ENCODE data around the gene IFNAR1. TPM values are rescaled to one million over a fixed set of nuclear protein-coding genes. Genes with fewer than 3 reads are reported as not detected.
A peak's percentile ranks its signal among the peaks of the same experiment; 100 is the strongest.

IFNAR1 gene
- total and polyA plus RNA-seq, 9 of the 15 experiments (the other 6 are each of a cell fraction or from before 2014, with no cell fraction given): 8.6 to 31.8 (median 14.8) TPM

DNA sequence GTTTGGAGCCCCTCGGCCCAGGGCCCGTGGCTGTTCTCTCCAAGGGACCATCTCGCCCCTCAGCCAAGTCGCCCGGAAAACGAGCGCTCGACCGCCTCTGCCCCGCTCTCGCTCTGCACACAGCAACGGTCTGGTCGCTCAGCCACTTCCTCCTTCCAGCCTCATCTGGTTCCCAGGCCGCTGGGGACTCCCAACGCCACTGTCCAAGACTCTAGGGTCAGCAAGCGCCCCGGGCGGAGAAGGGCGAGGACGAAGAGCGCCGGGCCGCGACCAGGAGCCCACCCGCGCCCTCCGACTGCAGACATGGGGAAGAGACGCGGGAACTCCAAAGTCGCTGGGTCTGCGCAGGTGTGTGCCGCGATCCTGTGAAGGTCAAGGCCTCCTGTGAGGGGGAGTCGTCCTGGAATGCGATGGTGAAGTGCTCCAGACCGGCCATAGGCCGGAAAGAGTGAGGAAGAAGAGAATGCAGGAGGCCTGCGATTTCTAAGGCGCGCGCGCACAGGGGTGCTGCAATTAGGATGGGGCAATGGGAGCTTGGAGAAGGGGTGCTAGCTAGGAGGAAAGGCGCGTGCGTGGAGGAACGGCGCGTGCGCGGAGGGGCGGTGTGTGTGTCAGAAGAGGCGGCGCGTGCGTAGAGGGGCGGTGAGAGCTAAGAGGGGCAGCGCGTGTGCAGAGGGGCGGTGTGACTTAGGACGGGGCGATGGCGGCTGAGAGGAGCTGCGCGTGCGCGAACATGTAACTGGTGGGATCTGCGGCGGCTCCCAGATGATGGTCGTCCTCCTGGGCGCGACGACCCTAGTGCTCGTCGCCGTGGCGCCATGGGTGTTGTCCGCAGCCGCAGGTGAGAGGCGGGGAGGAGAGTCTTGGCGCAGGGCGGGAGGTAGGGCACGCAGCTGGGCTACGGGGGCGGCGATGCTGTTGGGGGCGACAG is at the start of gene IFNAR1 (continued):
- TF ChIP-seq HLTF (IDR thresholded peaks at IDR 0.05) (peak; percentile 83; the same call in 1 of the 2 replicates), NELFE (IDR thresholded peaks at IDR 0.05; ENCODE audit: insufficient read depth, insufficient read length) (no peak), PCBP1 (IDR thresholded peaks at IDR 0.05; ENCODE audit: low read depth, low read length, poor library complexity, severe bottlenecking) (no peak), STAT5B (CRISPR knock-in tag; IDR thresholded peaks at IDR 0.05) (no peak), HMGN3 (IDR thresholded peaks at IDR 0.05; ENCODE audit: borderline replicate concordance, extremely low read depth, insufficient read length, low read depth, low read length) (peak; percentile 87), PHF21A (IDR thresholded peaks at IDR 0.05; ENCODE audit: borderline replicate concordance, low read depth) (peak; percentile 92), ZNF12 (CRISPR knock-in tag; IDR thresholded peaks at IDR 0.05) (peak; percentile 61; the same call in 1 of the 2 replicates), RBM25 (IDR thresholded peaks at IDR 0.05; ENCODE audit: low read depth, low read length, severe bottlenecking) (no peak), MAFK (IDR thresholded peaks at IDR 0.05; ENCODE audit: low read length) (no peak), SMC3 (conservative IDR thresholded peaks at IDR 0.05; ENCODE audit: insufficient read depth, low read depth, low read length) (peak; percentile 14; the same call in 1 of the 2 replicates), HNRNPL (IDR thresholded peaks at IDR 0.05; ENCODE audit: low read depth, low read length) (no peak), NFYB (IDR thresholded peaks at IDR 0.05; ENCODE audit: extremely low read depth, insufficient read length) (no peak), ZNF766 (CRISPR knock-in tag; conservative IDR thresholded peaks at IDR 0.05) (no peak), POLR2A (conservative IDR thresholded peaks at IDR 0.05) (peak; percentile 98), SUPT5H (IDR thresholded peaks at IDR 0.05) (peak; percentile 98), ETV1 (tag; conservative IDR thresholded peaks at IDR 0.05; ENCODE audit: low read depth) (peak; percentile 35; the same call in 1 of the 2 replicates), XRCC4 (IDR thresholded peaks at IDR 0.05; ENCODE audit: extremely low read depth, insufficient read depth, insufficient read length) (no peak), PHB (CRISPR knock-in tag; IDR thresholded peaks at IDR 0.05) (peak; percentile 77; the same call in 1 of the 2 replicates), SOX6 (IDR thresholded peaks at IDR 0.05) (peak; percentile 51; the same call in 1 of the 2 replicates), ZKSCAN8 (CRISPR knock-in tag; IDR thresholded peaks at IDR 0.05) (no peak), ETS1 (conservative IDR thresholded peaks at IDR 0.05; ENCODE audit: control insufficient read depth, low read depth, low read length) (no peak; the same call in 1 of the 2 replicates), MAZ (CRISPR knock-in tag; conservative IDR thresholded peaks at IDR 0.05 in 1 of 2, IDR thresholded peaks at IDR 0.05 in 1 of 2) (peak; percentile 68 to 78), ZNF197 (CRISPR knock-in tag; IDR thresholded peaks at IDR 0.05; ENCODE audit: low read depth) (peak; percentile 53; the same call in 1 of the 2 replicates), OTX1 (CRISPR knock-in tag; IDR thresholded peaks at IDR 0.05) (0 out of 2 replicates have a peak, but pooled peaks have one; percentile 7), BDP1 (IDR thresholded peaks at IDR 0.05; ENCODE audit: insufficient read depth, insufficient read length) (no peak), NR3C1 (CRISPR knock-in tag; IDR thresholded peaks at IDR 0.05) (no peak; the same call in 1 of the 2 replicates), TAF15 (IDR thresholded peaks at IDR 0.05; ENCODE audit: low read depth, low read length) (no peak)
- TF ChIP-seq, protein P1, sequence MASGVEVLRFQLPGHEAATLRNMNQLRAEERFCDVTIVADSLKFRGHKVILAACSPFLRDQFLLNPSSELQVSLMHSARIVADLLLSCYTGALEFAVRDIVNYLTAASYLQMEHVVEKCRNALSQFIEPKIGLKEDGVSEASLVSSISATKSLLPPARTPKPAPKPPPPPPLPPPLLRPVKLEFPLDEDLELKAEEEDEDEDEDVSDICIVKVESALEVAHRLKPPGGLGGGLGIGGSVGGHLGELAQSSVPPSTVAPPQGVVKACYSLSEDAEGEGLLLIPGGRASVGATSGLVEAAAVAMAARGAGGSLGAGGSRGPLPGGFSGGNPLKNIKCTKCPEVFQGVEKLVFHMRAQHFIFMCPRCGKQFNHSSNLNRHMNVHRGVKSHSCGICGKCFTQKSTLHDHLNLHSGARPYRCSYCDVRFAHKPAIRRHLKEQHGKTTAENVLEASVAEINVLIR (CRISPR knock-in tag; IDR thresholded peaks at IDR 0.05): no peak
